PC-3 (cell line): Measurements from ENCODE around the gene PKNOX2.

Experiments
- EZH2 ChIP-seq: fragments of 300-600 bp; sonication (generic); IDR thresholded peaks from one replicate; pipeline ENCODE4 v1.6.1; 2017; ENCODE audit warnings: antibody characterized with exemption, mild to moderate bottlenecking, low read length; ENCODE audit not compliant: unreplicated experiment
- TF ChIP-seq, protein P1 (sequence below): fragments of 300-600 bp; sonication (generic); conservative IDR thresholded peaks from 2 replicates; pipeline ENCODE4 v1.5.1; 2017; ENCODE audit warnings: antibody characterized with exemption, low read depth, mild to moderate bottlenecking, low read length

DNA sequence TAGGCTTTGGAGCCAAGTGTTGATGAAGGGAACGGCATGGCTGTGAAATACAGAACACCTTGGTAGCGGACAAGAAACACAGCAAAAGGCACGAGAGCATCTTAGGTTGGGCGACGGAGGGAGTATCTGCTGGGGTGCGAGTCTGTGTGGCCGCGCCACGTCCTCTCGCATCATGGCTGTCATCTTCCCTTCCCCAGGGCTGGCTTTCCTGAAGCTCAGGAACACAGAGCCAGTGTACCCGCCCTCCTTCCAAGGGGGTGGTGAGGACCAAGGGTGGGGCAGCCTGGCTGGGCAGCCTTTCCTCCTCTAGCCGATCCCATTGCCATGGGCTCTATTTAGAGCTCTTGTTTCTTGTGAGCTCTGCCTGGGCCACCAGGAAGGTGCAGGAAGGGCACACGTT lies 177.1 kb downstream of the PKNOX2 start:
- TF ChIP-seq, protein P1, sequence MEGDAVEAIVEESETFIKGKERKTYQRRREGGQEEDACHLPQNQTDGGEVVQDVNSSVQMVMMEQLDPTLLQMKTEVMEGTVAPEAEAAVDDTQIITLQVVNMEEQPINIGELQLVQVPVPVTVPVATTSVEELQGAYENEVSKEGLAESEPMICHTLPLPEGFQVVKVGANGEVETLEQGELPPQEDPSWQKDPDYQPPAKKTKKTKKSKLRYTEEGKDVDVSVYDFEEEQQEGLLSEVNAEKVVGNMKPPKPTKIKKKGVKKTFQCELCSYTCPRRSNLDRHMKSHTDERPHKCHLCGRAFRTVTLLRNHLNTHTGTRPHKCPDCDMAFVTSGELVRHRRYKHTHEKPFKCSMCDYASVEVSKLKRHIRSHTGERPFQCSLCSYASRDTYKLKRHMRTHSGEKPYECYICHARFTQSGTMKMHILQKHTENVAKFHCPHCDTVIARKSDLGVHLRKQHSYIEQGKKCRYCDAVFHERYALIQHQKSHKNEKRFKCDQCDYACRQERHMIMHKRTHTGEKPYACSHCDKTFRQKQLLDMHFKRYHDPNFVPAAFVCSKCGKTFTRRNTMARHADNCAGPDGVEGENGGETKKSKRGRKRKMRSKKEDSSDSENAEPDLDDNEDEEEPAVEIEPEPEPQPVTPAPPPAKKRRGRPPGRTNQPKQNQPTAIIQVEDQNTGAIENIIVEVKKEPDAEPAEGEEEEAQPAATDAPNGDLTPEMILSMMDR, result no peak
- no peak for TF ChIP-seq EZH2
